GM12873 (cell line): Measurements from ENCODE around the gene TMEM135.

Source experiments
- CTCF ChIP-seq: IDR thresholded peaks from 2 replicates; pipeline ENCODE4 v1.5.1; 2012; ENCODE audit warnings: low read depth, mild to moderate bottlenecking, moderate library complexity, low read length, control low read depth; ENCODE audit not compliant: insufficient read depth; ENCODE audit errors: missing control alignments

The TMEM135 gene

GRCh38 chr11:87038235-87038977 lies 672 bp downstream of the TMEM135 start:
- no peak for TF ChIP-seq CTCF

- no peak for TF ChIP-seq CTCF
Observed at GRCh38 chr11:87039371-87039770, 1.6 kb downstream of the TMEM135 start.

- TF ChIP-seq CTCF, result no peak
Observed at GRCh38 chr11:87043894-87044293, 6.2 kb downstream of the TMEM135 start.

- no peak for TF ChIP-seq CTCF
Observed at GRCh38 chr11:87046824-87047223, 9.1 kb downstream of the TMEM135 start.

- TF ChIP-seq CTCF, result no peak
Observed at GRCh38 chr11:87056091-87056490, 18.4 kb downstream of the TMEM135 start.

- TF ChIP-seq CTCF, result no peak
Observed at GRCh38 chr11:87057749-87058148, 20.0 kb downstream of the TMEM135 start.

GRCh38 chr11:87059596-87060390 lies 22.1 kb downstream of the TMEM135 start:
- TF ChIP-seq CTCF, result no peak
